ENCODE data around the gene RETREG2. TPM values are rescaled to one million over a fixed set of nuclear protein-coding genes. Genes with fewer than 3 reads are reported as not detected.
A peak's percentile ranks its signal among the peaks of the same experiment; 100 is the strongest.

Gene RETREG2
- total RNA-seq, 1 donor from 2014 or later = 49.0 TPM

DNA sequence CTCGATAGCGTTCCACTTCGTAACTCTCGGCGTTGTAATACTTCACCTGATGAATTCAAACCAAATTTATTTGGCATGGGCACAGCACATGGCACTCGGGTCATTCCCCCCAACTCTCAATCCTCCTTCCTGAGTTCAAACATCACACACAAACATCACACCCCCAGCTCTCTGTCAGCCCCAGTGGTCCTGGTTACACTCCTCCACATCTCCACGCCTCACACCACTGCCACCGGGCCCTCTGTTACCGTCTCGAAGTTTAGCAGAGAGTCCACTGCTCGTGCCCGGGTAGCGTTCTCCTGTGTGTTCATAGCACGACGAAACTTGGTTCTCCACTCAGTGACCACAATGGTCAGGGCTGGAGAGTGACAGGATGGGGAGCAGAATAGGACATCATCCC is 36.1 kb downstream of the RETREG2 start:
- DNase-seq (ENCODE audit: low read depth in 2 of 2) = no peak

DNA sequence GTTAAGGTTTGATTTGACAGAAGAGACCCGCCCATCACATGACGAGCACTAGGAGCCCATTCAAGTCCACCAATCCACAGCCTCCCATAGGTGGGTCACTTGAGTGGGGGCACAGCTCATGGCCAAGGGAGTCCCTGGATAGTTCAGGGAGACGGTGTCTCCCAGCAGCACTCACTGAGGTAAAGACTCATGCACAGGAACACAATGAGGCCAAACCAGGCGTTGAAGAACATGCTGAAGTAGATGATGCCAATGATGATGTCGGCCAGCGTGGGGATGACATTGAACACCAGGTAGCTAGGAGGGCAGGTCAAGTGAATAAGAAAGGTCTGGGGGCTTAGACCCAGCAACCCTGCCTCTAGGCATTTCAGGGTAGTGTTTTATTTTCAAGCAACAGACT is 36.7 kb downstream of the RETREG2 start:
- no peak for DNase-seq (ENCODE audit: low read depth in 2 of 2)

DNA sequence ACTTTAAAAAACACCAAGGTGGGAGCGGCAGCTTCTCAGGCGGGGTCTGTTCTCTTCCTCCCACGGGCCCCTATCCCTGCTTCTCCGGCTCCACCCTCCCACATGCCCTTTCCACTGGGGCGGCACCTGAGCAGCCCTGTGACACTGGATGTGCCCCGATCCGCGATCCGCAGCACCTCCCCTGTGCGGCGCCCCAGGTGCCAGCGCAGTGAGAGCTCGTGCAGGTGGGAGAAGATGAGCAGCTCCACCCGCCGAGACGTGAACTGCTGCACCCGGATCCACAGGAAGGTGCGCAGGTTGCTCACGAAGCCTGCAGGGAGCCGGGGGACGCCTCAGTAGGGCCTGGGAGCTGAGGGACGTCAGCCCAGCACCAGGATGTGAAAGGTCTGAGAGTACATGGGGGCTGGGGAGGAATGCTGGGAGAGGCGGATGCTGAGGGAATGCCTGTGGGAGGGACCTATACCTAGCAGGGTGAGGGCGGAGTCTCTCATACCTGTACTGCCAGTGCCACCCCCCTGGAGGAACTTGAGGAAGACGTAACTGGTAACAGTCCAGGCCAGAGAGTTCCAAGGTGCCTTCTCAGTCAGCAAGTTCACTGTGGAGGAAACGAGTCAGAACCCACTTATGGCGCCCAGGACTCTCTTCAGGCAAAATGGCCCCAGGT is 37.9 kb downstream of the RETREG2 start:
- no peak for DNase-seq (ENCODE audit: low read depth in 2 of 2)

DNA sequence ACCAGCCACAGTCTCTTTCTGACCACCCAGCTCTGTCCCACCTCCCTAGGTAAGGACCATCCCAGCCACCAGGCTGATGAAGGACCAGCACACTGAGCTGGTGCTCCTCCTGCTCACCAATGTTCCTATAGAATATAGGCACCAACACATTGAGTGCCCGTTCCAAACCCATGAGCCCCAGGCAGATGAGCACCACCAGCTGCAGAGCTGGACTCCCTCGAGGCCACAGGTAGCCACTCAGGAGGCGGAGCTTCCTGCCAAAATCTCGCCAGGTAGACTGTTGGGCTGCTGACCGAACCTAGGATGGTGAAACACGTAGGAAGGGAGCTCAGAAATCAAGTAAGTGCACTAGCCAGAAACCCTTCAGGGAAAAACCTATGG is 38.5 kb downstream of the RETREG2 start:
- DNase-seq (ENCODE audit: low read depth in 2 of 2) = no peak

GRCh38 chr2:219218217-219218731 is 40.2 kb downstream of the RETREG2 start:
- peak in 1 of 2 donors; percentile 79 for DNase-seq (ENCODE audit: low read depth in 2 of 2)

GRCh38 chr2:219218732-219219701 is 40.9 kb downstream of the RETREG2 start, which contains the start of gene ABCB6:
Gene ABCB6 (minus strand): TSS chr2:219218958. CDS start chr2:219218673, 285 bp downstream.
- DNase-seq (ENCODE audit: low read depth in 2 of 2) = peak; percentile 83 to 93

DNA sequence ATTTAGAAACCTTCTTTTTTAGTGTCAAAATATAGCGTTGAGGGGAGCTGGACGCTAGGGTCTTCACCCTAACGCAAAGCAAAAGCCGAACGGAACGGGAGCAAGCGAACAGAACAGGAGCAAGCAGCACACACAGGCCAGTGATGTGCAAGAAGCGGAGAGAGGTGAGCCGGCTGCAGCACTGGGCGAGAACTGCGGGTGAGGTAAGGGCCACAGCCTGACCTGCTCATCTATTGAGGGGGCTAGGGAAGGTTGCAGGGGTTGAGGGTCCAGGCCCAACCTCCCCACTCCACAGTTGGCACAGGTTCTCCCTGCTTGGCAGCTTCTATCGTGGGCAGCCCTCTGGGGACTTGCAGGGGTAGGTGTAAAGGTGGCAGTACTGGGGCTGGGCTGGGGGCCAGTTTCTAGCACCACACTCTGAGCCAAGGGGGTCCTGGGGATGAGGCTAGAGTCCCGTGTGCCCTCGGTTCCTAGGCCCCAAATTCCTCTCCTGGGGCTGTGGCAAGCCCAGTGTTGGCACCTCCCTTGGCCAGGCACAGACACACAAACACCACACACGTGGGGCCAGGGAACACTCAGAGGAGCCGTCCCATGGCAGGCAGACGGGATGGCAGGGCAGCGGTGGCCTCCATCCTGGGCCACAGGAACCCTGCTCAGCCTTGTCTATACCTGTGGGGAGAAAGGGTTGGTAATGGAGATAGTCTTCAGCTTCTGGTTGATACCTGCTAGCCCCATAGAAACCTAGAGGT is 41.9 kb downstream of the RETREG2 start:
- no peak for DNase-seq (ENCODE audit: low read depth in 2 of 2)

DNA sequence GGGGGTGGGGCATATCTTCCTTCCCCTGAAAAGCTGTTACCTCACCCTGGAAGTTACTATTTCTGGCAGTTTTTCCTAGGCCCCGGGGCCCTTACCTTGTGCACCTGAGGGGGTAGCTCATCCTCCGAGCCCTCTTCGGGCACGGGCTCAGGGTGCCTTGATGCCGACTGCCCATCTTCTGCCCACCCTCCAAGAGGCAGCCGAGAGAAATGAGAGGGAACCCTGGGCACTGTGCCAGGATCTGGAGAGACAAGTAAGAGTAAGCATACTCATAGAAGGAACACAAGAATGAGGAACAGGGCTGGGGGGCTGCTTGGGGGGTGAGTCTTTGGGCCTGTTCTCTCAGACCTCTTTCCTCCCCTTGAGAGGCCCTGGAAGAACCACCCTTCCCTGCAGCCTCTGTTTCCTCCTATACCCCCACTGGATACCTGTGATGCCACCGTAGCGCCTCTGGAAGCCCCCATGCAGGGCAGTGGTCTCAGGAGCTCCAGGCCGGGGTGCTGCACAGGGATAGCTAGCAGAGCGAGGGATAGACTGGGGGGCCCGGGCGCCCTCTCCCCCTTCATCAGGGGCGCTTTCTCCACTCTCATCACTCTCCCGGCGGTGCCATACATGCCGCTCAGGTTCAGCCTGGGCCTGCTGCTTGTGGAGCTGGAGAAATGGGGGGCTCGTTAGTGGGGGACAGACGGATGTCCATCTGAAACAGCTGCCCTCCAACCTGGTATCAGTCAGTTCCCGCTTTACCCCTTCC is 42.8 kb downstream of the RETREG2 start:
- no peak for DNase-seq (ENCODE audit: low read depth in 2 of 2)

DNA sequence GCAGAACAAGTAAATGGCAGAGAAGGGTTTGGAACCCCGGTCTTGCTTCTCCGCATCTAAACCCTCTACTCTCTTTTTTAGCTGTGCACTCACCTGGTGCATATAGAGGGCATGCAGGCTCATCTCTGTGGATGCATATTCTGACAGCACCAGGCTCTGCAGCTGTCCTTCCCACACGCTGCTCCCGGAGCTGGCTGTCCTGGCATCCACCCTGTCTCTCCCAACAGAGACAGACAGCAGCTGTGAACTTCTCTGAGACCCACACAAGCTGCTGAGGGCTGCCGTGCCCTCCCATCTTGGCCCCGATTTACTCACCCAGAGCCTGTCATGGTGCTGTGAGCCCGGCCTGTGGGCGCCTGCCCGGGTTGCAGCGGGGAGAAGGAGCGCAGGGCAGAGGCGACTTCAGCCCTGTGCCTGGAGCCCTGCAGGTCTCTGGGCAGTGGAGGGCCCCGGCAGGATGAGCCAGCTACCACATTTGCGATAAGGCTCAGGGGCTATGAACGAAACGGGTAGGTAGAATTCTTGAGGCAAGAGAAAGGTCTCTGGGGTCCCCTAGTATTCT is 44.0 kb downstream of the RETREG2 start:
- no peak for DNase-seq (ENCODE audit: low read depth in 2 of 2)

GRCh38 chr2:219223831-219224610 is 45.9 kb downstream of the RETREG2 start:
- no peak for DNase-seq (ENCODE audit: low read depth in 2 of 2)

DNA sequence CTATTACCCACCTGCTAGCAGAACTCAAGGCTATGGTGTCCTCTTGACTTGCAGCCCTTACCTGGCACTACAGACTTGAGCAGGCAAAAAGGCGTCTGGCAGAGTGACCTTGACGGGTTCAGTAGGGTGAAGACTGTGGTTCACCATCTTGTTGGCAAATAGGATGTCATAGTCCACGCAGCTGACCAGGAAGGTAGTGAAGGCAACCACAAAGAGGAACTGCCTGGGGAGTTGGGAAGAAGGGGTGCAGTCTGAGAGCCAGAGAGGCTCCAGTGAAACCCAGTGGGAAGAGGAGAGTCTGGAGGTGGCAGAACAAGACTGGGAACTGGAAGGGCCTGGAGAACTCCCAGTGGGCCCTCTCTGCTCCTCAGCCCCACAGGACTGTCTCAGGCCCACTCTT is 47.3 kb downstream of the RETREG2 start:
- DNase-seq (ENCODE audit: low read depth in 2 of 2) = no peak

DNA sequence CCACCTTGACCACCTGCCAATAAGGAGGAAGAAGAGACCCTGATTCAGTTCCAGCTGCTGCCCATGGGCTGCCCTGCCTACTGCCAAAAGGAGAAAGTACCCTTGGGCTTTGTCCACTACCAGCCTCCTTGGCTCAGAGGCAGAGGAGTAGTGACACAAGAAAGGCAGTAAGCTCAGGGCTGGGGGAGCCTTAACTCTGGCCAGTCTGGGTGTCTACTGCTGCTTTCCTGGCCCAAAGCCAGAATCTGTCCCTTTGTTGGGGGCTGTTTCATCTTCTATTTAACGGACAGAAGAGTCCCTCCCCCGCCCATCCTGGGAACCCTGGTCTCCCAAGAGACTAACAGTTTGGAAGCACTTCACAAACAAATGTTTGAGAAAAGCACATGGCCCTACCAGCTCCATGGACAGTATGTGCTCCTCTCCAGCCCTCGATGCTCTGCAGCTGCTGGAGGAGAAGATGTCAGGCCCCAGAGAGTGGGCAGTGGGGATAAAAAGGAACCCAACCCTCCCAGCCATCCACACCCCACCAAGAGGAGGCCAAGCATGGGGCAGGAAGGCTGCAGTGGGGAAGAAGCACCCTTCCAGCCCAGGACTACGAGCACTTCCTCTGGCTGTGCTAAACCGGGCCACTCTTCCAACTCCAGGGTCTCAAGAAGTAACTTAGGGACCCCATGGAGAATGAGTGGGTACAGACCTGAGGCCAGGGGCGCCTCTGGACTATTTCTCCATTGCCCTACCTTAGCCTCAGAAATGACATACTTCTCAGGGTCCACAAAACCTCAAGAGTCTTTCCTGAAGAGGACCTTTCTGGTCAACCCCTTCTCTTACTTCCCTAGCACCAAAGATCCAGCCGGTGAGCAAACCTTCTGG is 50.2 kb downstream of the RETREG2 start:
- no peak for DNase-seq (ENCODE audit: low read depth in 2 of 2)

- DNase-seq (ENCODE audit: low read depth in 2 of 2) = no peak
Measured at GRCh38 chr2:219228911-219229304, 50.8 kb downstream of the RETREG2 start.

DNA sequence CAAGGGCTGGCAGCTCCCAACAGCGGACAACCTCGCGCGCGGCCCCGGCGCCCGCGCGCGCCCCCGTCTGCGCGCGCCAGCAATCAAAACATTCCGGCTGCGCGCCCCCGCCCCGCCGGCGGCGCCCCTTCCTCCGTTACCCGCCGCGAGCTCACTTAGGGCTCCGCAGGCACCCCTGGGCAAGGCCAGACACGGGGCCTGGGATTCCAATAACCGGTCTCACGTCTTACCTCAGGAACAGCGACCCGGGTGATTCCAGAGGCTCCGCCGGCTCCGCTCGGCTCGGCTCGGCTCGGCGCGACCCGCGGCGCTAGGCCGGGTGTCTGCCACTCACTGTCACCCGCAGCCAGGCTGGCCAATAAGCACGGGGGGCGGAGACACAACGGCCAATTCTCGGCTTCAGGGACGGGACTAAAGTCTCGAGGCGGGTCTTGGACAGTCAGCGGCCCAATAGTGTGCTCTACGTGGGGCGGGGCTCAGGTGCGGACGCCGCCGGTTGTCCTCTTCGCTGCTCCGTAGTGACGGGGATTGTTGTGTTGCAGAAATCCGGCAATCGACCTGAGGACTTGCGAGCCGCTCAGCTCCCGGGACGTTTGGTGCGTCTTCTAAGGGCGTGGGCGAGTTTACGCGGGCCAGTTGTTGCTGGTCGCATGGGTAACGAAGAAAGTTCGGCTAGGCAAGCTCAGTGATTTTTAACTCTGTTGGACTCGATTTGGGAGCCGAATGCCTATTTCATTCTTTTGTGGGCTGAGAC is 51.4 kb downstream of the RETREG2 start, which contains the start of the genes ANKZF1 and ATG9A:
Gene ANKZF1 (plus strand): TSS at position 502 of the 754 bp plus-strand sequence. CDS start 452 bp downstream, outside the sequence.
Gene ATG9A (minus strand): TSS at position 332 of the 754 bp plus-strand sequence. CDS start 1,612 bp downstream, outside the sequence.
- DNase-seq (ENCODE audit: low read depth in 2 of 2) = peak; percentile 96 to 100

- DNase-seq (ENCODE audit: low read depth in 2 of 2) = peak in 1 of 2 donors; percentile 64
Measured at GRCh38 chr2:219230059-219230540, 52.0 kb downstream of the RETREG2 start.

DNA sequence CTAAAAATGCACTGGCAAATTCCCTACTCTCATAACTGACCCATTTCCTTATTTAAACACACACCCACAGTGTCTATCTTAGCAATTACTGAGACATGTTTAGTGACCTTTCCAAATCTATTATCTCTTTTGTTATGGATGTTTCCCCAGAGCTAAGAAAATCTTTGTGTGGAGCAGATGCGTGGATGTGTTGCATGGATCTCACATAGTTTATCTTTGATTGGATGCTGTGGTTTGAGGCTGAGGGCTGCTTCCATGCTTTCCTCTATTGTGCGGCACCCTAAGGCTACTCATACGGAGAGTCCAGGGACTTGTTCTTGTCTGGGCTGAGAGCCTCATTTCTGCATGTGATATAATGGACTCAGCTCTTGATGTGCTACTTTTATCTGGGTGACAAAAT is 56.3 kb downstream of the RETREG2 start:
- no peak for DNase-seq (ENCODE audit: low read depth in 2 of 2)
